Lung (tissue), 12 donors: Measurements from ENCODE around the gene NDUFAF8. TPM values are rescaled to one million over a fixed set of nuclear protein-coding genes. Genes with fewer than 3 reads are reported as not detected.
A peak's percentile ranks its signal among the peaks of the same experiment; 100 is the strongest.

Source experiments
- ATAC-seq: fragments of 200-7000 bp; cut with Tn5 transposase; one replicate; pipeline ENCODE4 v1.9.1; 2020; ENCODE audit warnings: moderate number of reproducible peaks; ENCODE audit not compliant: insufficient read depth, low FRiP score
- DNase-seq, 3 donors: peaks; one replicate each; pipeline ENCODE4 v3.0.0-alpha.2; 2013 to 2017
- H3K27ac ChIP-seq, 2 donors: one replicate each; pipeline ENCODE4 v1.5.1; 2013; ENCODE audit warnings: mild to moderate bottlenecking in 2 of 2, moderate library complexity in 2 of 2, control low read depth in 1 of 2, inconsistent platforms in 1 of 2, low read depth in 1 of 2, low read length in 1 of 2
- H3K27me3 ChIP-seq, 3 donors: one replicate each; pipeline ENCODE4 v1.5.1; 2013; ENCODE audit warnings: low read length in 2 of 3; ENCODE audit not compliant: control insufficient read depth in 3 of 3, insufficient read depth in 3 of 3
- H3K36me3 ChIP-seq, 4 donors: one replicate each; pipeline ENCODE4 v1.5.1; 2013; ENCODE audit warnings: low read length in 4 of 4, mild to moderate bottlenecking in 1 of 4, moderate library complexity in 1 of 4; ENCODE audit not compliant: control insufficient read depth in 4 of 4, insufficient read depth in 4 of 4
- H3K4me1 ChIP-seq, 5 donors: one replicate each; pipeline ENCODE4 v1.5.1; 2013; ENCODE audit warnings: low read length in 5 of 5, mild to moderate bottlenecking in 2 of 5, moderate library complexity in 1 of 5; ENCODE audit not compliant: control insufficient read depth in 5 of 5, insufficient read depth in 5 of 5
- H3K4me3 ChIP-seq: one replicate; pipeline ENCODE4 v1.5.1; 2013; ENCODE audit warnings: mild to moderate bottlenecking, control low read depth, moderate library complexity
- H3K9ac ChIP-seq, 2 donors: one replicate each; pipeline ENCODE4 v1.5.1; 2013; ENCODE audit warnings: low read length in 2 of 2, control low read depth in 1 of 2; ENCODE audit not compliant: insufficient read depth in 1 of 2
- H3K9me3 ChIP-seq, 4 donors: one replicate each; pipeline ENCODE4 v1.5.1; 2013; ENCODE audit warnings: low read length in 3 of 4, mild to moderate bottlenecking in 1 of 4, moderate library complexity in 1 of 4; ENCODE audit not compliant: control insufficient read depth in 4 of 4, insufficient read depth in 3 of 4
- WGBS, 2 donors: extraction: QIAGEN DNeasy Blood & Tissue Kit; methylation state at CpG; one replicate each; pipeline ENCODE4 v1.1.7; 2013; 5-methylcytosine and 5-hydroxymethylcytosine counted together
- polyA plus RNA-seq, 2 donors: library from polyadenylated mRNA; stranded (reverse); fragments of 200-250 nt; gene quantifications; one replicate each; pipeline ENCODE4 v1.2.1, GENCODE V29; 2013
- total RNA-seq, 2 donors: library from RNA; depleted of rRNA in 1 of 2; stranded (reverse); fragments of >200 nt in 1 of 2; gene quantifications; one replicate each; pipeline ENCODE4 v1.2.1, GENCODE V29; 2014 to 2021
- TF ChIP-seq, protein P1 (sequence below): IDR thresholded peaks from 2 replicates; pipeline ENCODE4 v1.5.1; 2012; ENCODE audit warnings: mild to moderate bottlenecking; ENCODE audit errors: control extremely low read depth, extremely low read depth
- donor health status: control.
- donor health status: control.
- donor health status: Bipolar disorder and iron deficiency.
- donor health status: healthy.
- donor health status: DM: yes; HTN: yes; CAD: no.

The NDUFAF8 gene
- total and polyA plus RNA-seq, 4 donors = 12.7 to 51.1 (median 29.9) TPM

DNA sequence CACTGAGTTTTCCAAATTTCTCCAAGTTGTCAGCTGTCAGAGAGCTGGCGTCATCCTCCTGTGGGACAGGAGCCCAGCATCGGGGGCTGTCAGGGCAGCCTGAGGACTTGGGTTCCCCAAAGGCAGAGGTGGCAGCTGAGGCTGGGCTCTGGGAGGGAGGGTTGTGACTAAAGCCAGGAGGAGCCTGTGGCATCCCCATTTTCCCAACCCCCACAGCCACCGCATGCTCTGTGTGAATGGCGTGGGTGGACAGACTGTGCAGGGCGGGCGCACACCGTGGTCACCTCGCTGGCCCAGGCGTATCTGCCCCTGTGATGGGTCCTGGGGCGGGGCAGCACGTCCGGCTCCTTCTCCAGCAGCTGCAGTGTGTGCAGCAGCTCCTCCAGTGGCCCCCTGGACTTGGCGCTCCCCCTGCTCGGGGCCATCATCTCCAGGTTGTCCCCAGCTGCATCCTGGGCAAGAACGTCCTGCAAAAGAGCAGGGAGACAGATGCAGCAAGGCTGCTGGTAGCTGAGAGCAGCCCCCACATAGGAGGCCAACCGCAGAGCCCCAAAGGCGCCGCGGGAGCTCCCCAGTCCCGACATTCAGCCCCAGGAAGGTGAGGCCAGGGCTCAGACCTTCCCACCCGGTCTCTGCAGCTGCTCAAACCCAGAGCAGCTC is 41.2 kb upstream of the NDUFAF8 start:
- H3K4me3 ChIP-seq = no peak overlapping the region
- ATAC-seq (no peak), DNase-seq (no peak)
- H3K36me3 ChIP-seq = peaks cover 0 to 15% (median 2%) of the 10 kb centered on the region in 4 donors
- TF ChIP-seq, protein P1, sequence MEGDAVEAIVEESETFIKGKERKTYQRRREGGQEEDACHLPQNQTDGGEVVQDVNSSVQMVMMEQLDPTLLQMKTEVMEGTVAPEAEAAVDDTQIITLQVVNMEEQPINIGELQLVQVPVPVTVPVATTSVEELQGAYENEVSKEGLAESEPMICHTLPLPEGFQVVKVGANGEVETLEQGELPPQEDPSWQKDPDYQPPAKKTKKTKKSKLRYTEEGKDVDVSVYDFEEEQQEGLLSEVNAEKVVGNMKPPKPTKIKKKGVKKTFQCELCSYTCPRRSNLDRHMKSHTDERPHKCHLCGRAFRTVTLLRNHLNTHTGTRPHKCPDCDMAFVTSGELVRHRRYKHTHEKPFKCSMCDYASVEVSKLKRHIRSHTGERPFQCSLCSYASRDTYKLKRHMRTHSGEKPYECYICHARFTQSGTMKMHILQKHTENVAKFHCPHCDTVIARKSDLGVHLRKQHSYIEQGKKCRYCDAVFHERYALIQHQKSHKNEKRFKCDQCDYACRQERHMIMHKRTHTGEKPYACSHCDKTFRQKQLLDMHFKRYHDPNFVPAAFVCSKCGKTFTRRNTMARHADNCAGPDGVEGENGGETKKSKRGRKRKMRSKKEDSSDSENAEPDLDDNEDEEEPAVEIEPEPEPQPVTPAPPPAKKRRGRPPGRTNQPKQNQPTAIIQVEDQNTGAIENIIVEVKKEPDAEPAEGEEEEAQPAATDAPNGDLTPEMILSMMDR = no peak
- H3K27me3 ChIP-seq = no peaks in the 10 kb centered on the region
- H3K27ac ChIP-seq = no peak overlapping the region
- H3K4me1 ChIP-seq = peaks cover 0 to 19% (median 0%) of the 10 kb centered on the region in 5 donors
- no peak overlapping the region for H3K9ac ChIP-seq
- H3K9me3 ChIP-seq = no peaks in the 10 kb centered on the region
- WGBS, 2 donors = 86 to 88% methylated on average over 18 to 21 of the region's 21 CpGs

DNA sequence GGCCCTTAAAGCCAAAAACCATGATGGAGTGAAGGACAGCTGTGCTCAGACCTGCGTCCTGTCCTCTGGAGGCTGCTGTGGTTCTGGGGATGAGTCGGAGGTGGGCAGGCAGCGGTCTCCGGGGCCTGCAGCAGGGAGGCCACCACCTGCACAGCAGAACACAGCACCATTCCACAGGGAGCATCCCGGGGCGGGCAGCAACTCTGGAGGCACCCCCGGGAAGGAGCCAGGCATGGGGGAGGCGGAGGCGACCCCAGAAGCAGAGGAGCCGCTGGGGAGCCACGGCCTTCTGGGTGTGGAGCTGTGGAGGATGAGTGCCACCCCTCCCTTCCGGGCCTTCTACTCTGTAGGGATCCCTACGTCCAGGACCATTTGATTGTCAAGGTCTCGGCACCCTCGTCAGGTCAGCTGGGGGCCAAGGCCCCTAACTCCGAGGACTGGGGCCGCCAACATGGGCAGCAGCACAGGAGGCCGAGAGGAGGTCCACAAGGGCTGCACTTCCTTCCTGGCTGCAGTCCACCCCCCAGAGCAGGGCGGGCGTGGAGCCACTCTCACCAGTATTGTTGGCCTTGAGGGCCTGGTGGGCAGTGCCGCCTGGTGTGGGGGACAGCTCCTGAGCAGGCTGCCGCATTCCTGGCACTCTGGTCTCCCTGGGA is 40.2 kb upstream of the NDUFAF8 start:
- DNase-seq (no peak), ATAC-seq (no peak)
- H3K4me1 ChIP-seq = peaks cover 0 to 13% (median 0%) of the 10 kb centered on the region in 5 donors
- H3K4me3 ChIP-seq = no peak overlapping the region
- H3K27ac ChIP-seq = peak overlapping the region in 1 of 2 donors; percentile 8
- TF ChIP-seq, protein P1 = no peak
- H3K9me3 ChIP-seq = no peaks in the 10 kb centered on the region
- H3K36me3 ChIP-seq = peaks cover 0 to 19% (median 2%) of the 10 kb centered on the region in 4 donors
- 83 to 86% methylated on average over 22 of the region's 22 CpGs for WGBS, 2 donors
- no peaks in the 10 kb centered on the region for H3K27me3 ChIP-seq
- H3K9ac ChIP-seq = no peak overlapping the region

DNA sequence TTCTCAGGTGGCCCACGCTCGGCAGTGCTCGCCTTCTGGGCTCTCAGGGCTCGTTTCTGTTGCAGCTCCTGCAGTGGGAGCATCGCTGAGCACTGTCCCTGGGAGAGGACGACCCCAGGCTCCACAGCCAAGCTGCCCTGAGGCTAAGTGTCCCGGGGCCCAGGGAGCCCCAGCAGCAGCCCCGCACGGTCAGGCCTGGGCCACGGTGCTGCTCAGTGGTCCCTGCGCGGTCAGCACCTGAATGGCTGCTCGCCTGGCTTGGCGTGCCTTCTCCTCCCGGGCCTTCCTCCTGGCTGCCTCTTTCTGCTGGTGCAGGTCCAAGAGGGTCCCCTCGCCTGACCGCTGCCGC is 39.7 kb upstream of the NDUFAF8 start:
- no peak for ATAC-seq
- Histone ChIP-seq H3K4me1 (peaks cover 0 to 9% (median 0%) of the 10 kb centered on the region in 5 donors), H3K27ac (peak overlapping the region in 1 of 2 donors; percentile 8), H3K27me3 (no peaks in the 10 kb centered on the region), H3K9me3 (no peaks in the 10 kb centered on the region), H3K4me3 (no peak overlapping the region), H3K36me3 (peaks cover 0 to 20% (median 2%) of the 10 kb centered on the region in 4 donors), H3K9ac (no peak overlapping the region)
- 93% methylated on average over 18 of the region's 18 CpGs for WGBS, 2 donors
- TF ChIP-seq, protein P1 = no peak
- no peak for DNase-seq
